ENCODE measurements around the gene ECM2. TPM values are rescaled to one million over a fixed set of nuclear protein-coding genes. Genes with fewer than 3 reads are reported as not detected.

ECM2 gene
- total and polyA plus RNA-seq, 2 donors (not counting 1 experiment from before 2014, with no cell fraction given): 6.8 to 17.2 TPM

GRCh38 chr9:92496396-92497176, 39.2 kb downstream of the ECM2 start:
- Histone ChIP-seq H3K4me2 (ENCODE audit: extremely low read depth, insufficient read depth, low read length) (no peak overlapping the region), H2AFZ (ENCODE audit: low read length) (no peak overlapping the region), H3K4me3 (replicated peaks in 1 of 4; ENCODE audit: control extremely low read depth in 1 of 4, insufficient read depth in 1 of 4, low read depth in 3 of 4, low read length in 4 of 4) (no peak overlapping the region), H4K20me1 (ENCODE audit: control insufficient read depth, extremely low read depth, insufficient read depth, low read length) (no peaks in the 10 kb centered on the region), H3K9me3 (ENCODE audit: control insufficient read depth, insufficient read depth, low read depth, low read length) (no peaks in the 10 kb centered on the region), H3K27ac (ENCODE audit: insufficient read depth, low read length) (no peak overlapping the region), H3K27me3 (ENCODE audit: control insufficient read depth, insufficient read depth, low read length) (no peaks in the 10 kb centered on the region), H3K36me3 (ENCODE audit: control insufficient read depth, insufficient read depth, low read length) (no peaks in the 10 kb centered on the region), H3K79me2 (ENCODE audit: control insufficient read depth, insufficient read depth, low read length) (no peaks in the 10 kb centered on the region), H3K9ac (ENCODE audit: insufficient read depth, low read length) (no peak overlapping the region), H3K4me1 (ENCODE audit: control insufficient read depth, extremely low read depth, insufficient read depth, low read length) (no peaks in the 10 kb centered on the region)
- peak; percentile 51 to 59 for DNase-seq (ENCODE audit: low read depth in 2 of 2)
- TF ChIP-seq CTCF (conservative IDR thresholded peaks at IDR 0.05 in 1 of 2, IDR thresholded peaks at IDR 0.05 in 1 of 2; ENCODE audit: low read depth in 1 of 2, low read length in 2 of 2) (no peak), EZH2 (IDR thresholded peaks at IDR 0.05; ENCODE audit: low read length, missing control alignments) (no peak)

DNA sequence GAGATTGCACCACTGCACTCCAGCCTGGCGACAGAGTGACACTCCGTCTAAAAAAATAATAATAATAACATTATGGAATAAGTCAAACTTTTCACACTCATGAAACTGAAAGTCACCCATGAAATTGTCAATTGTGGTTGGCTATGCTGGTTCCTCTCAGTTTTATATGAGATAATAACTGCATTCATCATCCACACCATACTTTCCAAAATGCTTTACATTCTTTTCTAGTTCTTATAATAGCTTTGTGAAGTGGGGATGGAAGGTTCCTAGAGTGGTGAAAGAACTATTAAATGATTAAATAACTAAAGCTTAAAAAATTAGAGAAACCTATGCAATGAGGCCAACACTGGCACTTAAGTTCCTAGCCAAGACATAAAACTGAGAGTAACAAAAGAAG, 40.9 kb downstream of the ECM2 start:
- Histone ChIP-seq H3K4me2 (ENCODE audit: extremely low read depth, insufficient read depth, low read length) (no peak overlapping the region), H3K79me2 (ENCODE audit: control insufficient read depth, insufficient read depth, low read length) (no peaks in the 10 kb centered on the region), H3K27ac (ENCODE audit: insufficient read depth, low read length) (no peak overlapping the region), H3K9ac (ENCODE audit: insufficient read depth, low read length) (no peak overlapping the region), H3K4me3 (replicated peaks in 1 of 4; ENCODE audit: control extremely low read depth in 1 of 4, insufficient read depth in 1 of 4, low read depth in 3 of 4, low read length in 4 of 4) (no peak overlapping the region), H3K36me3 (ENCODE audit: control insufficient read depth, insufficient read depth, low read length) (no peaks in the 10 kb centered on the region), H2AFZ (ENCODE audit: low read length) (no peak overlapping the region), H3K9me3 (ENCODE audit: control insufficient read depth, insufficient read depth, low read depth, low read length) (no peaks in the 10 kb centered on the region), H3K4me1 (ENCODE audit: control insufficient read depth, extremely low read depth, insufficient read depth, low read length) (no peaks in the 10 kb centered on the region), H3K27me3 (ENCODE audit: control insufficient read depth, insufficient read depth, low read length) (no peaks in the 10 kb centered on the region), H4K20me1 (ENCODE audit: control insufficient read depth, extremely low read depth, insufficient read depth, low read length) (no peaks in the 10 kb centered on the region)
- TF ChIP-seq CTCF (conservative IDR thresholded peaks at IDR 0.05 in 1 of 2, IDR thresholded peaks at IDR 0.05 in 1 of 2; ENCODE audit: low read depth in 1 of 2, low read length in 2 of 2): no peak
- TF ChIP-seq EZH2 (IDR thresholded peaks at IDR 0.05; ENCODE audit: low read length, missing control alignments): no peak
- peak in 1 of 2 donors; percentile 43 for DNase-seq (ENCODE audit: low read depth in 2 of 2)

DNA sequence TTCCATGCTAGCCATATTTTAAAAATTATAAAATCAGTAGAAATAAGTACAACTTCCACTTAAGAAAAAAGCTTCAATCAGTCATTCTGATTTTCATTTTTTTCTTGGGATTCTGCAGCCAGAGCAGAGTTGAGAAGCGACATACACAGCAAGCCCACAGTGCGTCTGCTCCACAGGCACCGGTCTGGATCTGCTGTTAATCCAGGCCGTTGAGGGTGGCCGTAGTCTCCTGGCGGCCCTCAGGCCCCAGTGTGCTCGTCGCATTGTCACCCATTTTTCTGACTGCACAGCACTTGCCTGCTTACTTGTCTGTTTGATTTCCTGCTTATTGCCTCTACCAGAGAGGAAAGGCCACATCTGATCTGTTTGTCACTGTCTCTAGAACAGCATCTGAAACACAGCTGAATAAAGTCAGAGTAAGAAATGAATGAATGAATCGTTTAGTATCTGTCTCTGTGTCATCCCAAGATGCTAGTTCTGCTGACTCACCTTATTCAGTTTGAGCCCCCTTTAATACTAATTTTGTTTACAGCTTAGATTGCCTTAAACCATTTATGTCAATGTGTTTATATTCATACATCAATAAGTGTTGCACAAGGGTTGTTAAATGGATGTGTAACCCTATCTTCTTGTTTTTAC, 41.9 kb downstream of the ECM2 start:
- Histone ChIP-seq H3K4me2 (ENCODE audit: extremely low read depth, insufficient read depth, low read length) (no peak overlapping the region), H3K9ac (ENCODE audit: insufficient read depth, low read length) (no peak overlapping the region), H3K4me3 (replicated peaks in 1 of 4; ENCODE audit: control extremely low read depth in 1 of 4, insufficient read depth in 1 of 4, low read depth in 3 of 4, low read length in 4 of 4) (no peak overlapping the region), H2AFZ (ENCODE audit: low read length) (no peak overlapping the region), H3K79me2 (ENCODE audit: control insufficient read depth, insufficient read depth, low read length) (no peaks in the 10 kb centered on the region), H4K20me1 (ENCODE audit: control insufficient read depth, extremely low read depth, insufficient read depth, low read length) (no peaks in the 10 kb centered on the region), H3K27me3 (ENCODE audit: control insufficient read depth, insufficient read depth, low read length) (no peaks in the 10 kb centered on the region), H3K4me1 (ENCODE audit: control insufficient read depth, extremely low read depth, insufficient read depth, low read length) (peaks cover 3% of the 10 kb centered on the region), H3K9me3 (ENCODE audit: control insufficient read depth, insufficient read depth, low read depth, low read length) (no peaks in the 10 kb centered on the region), H3K36me3 (ENCODE audit: control insufficient read depth, insufficient read depth, low read length) (no peaks in the 10 kb centered on the region), H3K27ac (ENCODE audit: insufficient read depth, low read length) (no peak overlapping the region)
- no peak for DNase-seq (ENCODE audit: low read depth in 2 of 2)
- TF ChIP-seq CTCF (conservative IDR thresholded peaks at IDR 0.05 in 1 of 2, IDR thresholded peaks at IDR 0.05 in 1 of 2; ENCODE audit: low read depth in 1 of 2, low read length in 2 of 2) (no peak), EZH2 (IDR thresholded peaks at IDR 0.05; ENCODE audit: low read length, missing control alignments) (no peak)
